Ectodermal cell (in vitro differentiated cells): ENCODE measurements around the gene ARID1A.

Experiments
- H3K27ac ChIP-seq: 2 replicates; pipeline ENCODE4 v1.7.0; 2013; ENCODE audit warnings: mild to moderate bottlenecking, low read depth, low read length; ENCODE audit not compliant: insufficient read depth, poor library complexity, severe bottlenecking
- H3K27me3 ChIP-seq: 2 replicates; pipeline ENCODE4 v1.7.0; 2013; ENCODE audit warnings: mild to moderate bottlenecking, low read length; ENCODE audit not compliant: insufficient read depth, control insufficient read depth, poor library complexity, severe bottlenecking
- H3K36me3 ChIP-seq: one replicate; pipeline ENCODE4 v1.7.0; 2013; ENCODE audit warnings: low read length; ENCODE audit not compliant: control insufficient read depth, insufficient read depth
- H3K4me1 ChIP-seq: one replicate; pipeline ENCODE4 v1.7.0; 2013; ENCODE audit warnings: low read length; ENCODE audit not compliant: control insufficient read depth, insufficient read depth
- H3K4me3 ChIP-seq: 2 replicates; pipeline ENCODE4 v1.7.0; 2013; ENCODE audit warnings: low read depth, low read length, control low read depth; ENCODE audit not compliant: insufficient read depth
- H3K9me3 ChIP-seq: 2 replicates; pipeline ENCODE4 v1.7.0; 2013; ENCODE audit warnings: mild to moderate bottlenecking, low read length, moderate library complexity; ENCODE audit not compliant: control insufficient read depth
- WGBS, 2 experiments: methylation state at CpG; one replicate each; pipeline ENCODE4 v1.1.7; 2013; ENCODE audit warnings: missing lambda C conversion rate in 2 of 2; 5-methylcytosine and 5-hydroxymethylcytosine counted together

The ARID1A gene

GRCh38 chr1:26786437-26787380 is 90.9 kb downstream of the ARID1A start:
- peak overlapping the region; percentile 75 for H3K4me3 ChIP-seq
- H3K36me3 ChIP-seq: no peaks in the 10 kb centered on the region
- H3K4me1 ChIP-seq: peaks cover 27% of the 10 kb centered on the region
- 27 to 31% methylated on average over 12 of the region's 12 CpGs for WGBS, 2 experiments
- H3K27me3 ChIP-seq: no peaks in the 10 kb centered on the region
- H3K9me3 ChIP-seq: no peaks in the 10 kb centered on the region
- H3K27ac ChIP-seq: peak overlapping the region; percentile 79

GRCh38 chr1:26787381-26787705 is 91.5 kb downstream of the ARID1A start:
- 5% methylated on average over 11 of the region's 11 CpGs for WGBS, 2 experiments
- H3K4me3 ChIP-seq: peak overlapping the region; percentile 75
- H3K27ac ChIP-seq: peak overlapping the region; percentile 79
- no peaks in the 10 kb centered on the region for H3K9me3 ChIP-seq
- H3K4me1 ChIP-seq: peaks cover 27% of the 10 kb centered on the region
- no peaks in the 10 kb centered on the region for H3K36me3 ChIP-seq
- H3K27me3 ChIP-seq: no peaks in the 10 kb centered on the region

GRCh38 chr1:26787706-26788514 is 92.1 kb downstream of the ARID1A start, which contains the start of gene PIGV:
Gene PIGV (plus strand): TSS chr1:26787950. CDS start chr1:26790816, 2,866 bp downstream.
- H3K4me1 ChIP-seq: peaks cover 27% of the 10 kb centered on the region
- peak within 1 kb of the TSS; percentile 75 for H3K4me3 ChIP-seq

GRCh38 chr1:26788515-26788785 is 92.6 kb downstream of the ARID1A start:
- 51 to 55% methylated on average over 10 of the region's 10 CpGs for WGBS, 2 experiments
- peak overlapping the region; percentile 79 for H3K27ac ChIP-seq
- peaks cover 27% of the 10 kb centered on the region for H3K4me1 ChIP-seq

More at GRCh38 chr1:26787706-26788514, 92.1 kb downstream of the ARID1A start, which contains the start of gene PIGV:
- Histone ChIP-seq H3K27me3 (no peaks in the 10 kb centered on the region), H3K27ac (peak within 1 kb of the TSS; percentile 79), H3K36me3 (no peaks in the 10 kb centered on the region), H3K9me3 (no peaks in the 10 kb centered on the region)
- 1% methylated on average over 63 of the region's 63 CpGs for WGBS, 2 experiments

GRCh38 chr1:26788836-26789611 is 93.2 kb downstream of the ARID1A start:
- no peak overlapping the region for H3K27ac ChIP-seq

More at GRCh38 chr1:26788515-26788785, 92.6 kb downstream of the ARID1A start:
- H3K27me3 ChIP-seq: no peaks in the 10 kb centered on the region
- no peaks in the 10 kb centered on the region for H3K36me3 ChIP-seq
- peak overlapping the region; percentile 75 for H3K4me3 ChIP-seq
- H3K9me3 ChIP-seq: no peaks in the 10 kb centered on the region

GRCh38 chr1:26789612-26789865 is 93.7 kb downstream of the ARID1A start:
- WGBS, 2 experiments: 85 to 89% methylated on average over 3 of the region's 3 CpGs
- H3K36me3 ChIP-seq: peaks cover 10% of the 10 kb centered on the region
- H3K4me3 ChIP-seq: no peak overlapping the region
- H3K4me1 ChIP-seq: peaks cover 27% of the 10 kb centered on the region
- H3K27me3 ChIP-seq: no peaks in the 10 kb centered on the region
- no peaks in the 10 kb centered on the region for H3K9me3 ChIP-seq
- no peak overlapping the region for H3K27ac ChIP-seq

More at GRCh38 chr1:26788836-26789611, 93.2 kb downstream of the ARID1A start:
- H3K4me1 ChIP-seq: peaks cover 27% of the 10 kb centered on the region
- H3K4me3 ChIP-seq: peak overlapping the region; percentile 75
- H3K27me3 ChIP-seq: no peaks in the 10 kb centered on the region
- H3K36me3 ChIP-seq: peaks cover 5% of the 10 kb centered on the region
- 12 to 13% methylated on average over 19 of the region's 19 CpGs for WGBS, 2 experiments
- no peaks in the 10 kb centered on the region for H3K9me3 ChIP-seq

- Histone ChIP-seq H3K4me1 (peaks cover 27% of the 10 kb centered on the region), H3K27ac (no peak overlapping the region), H3K9me3 (no peaks in the 10 kb centered on the region), H3K36me3 (peaks cover 11% of the 10 kb centered on the region), H3K27me3 (no peaks in the 10 kb centered on the region), H3K4me3 (no peak overlapping the region)
- 91 to 97% methylated on average over 3 to 4 of the region's 4 CpGs for WGBS, 2 experiments
Measured at GRCh38 chr1:26789931-26790330, 94.1 kb downstream of the ARID1A start.

- Histone ChIP-seq H3K9me3 (no peaks in the 10 kb centered on the region), H3K27ac (no peak overlapping the region), H3K4me3 (no peak overlapping the region), H3K27me3 (no peaks in the 10 kb centered on the region), H3K4me1 (peaks cover 25% of the 10 kb centered on the region), H3K36me3 (peaks cover 11% of the 10 kb centered on the region)
- 86 to 89% methylated on average over 5 of the region's 5 CpGs for WGBS, 2 experiments
Measured at GRCh38 chr1:26790551-26790953, 94.7 kb downstream of the ARID1A start.

- WGBS, 2 experiments: 89 to 94% methylated on average over 6 of the region's 6 CpGs
- no peak overlapping the region for H3K27ac ChIP-seq
- H3K36me3 ChIP-seq: peaks cover 11% of the 10 kb centered on the region
- no peaks in the 10 kb centered on the region for H3K27me3 ChIP-seq
- no peak overlapping the region for H3K4me3 ChIP-seq
- H3K4me1 ChIP-seq: peaks cover 19% of the 10 kb centered on the region
- H3K9me3 ChIP-seq: no peaks in the 10 kb centered on the region
Measured at GRCh38 chr1:26791148-26791547, 95.3 kb downstream of the ARID1A start.

- peaks cover 11% of the 10 kb centered on the region for H3K36me3 ChIP-seq
- no peak overlapping the region for H3K27ac ChIP-seq
- H3K9me3 ChIP-seq: no peaks in the 10 kb centered on the region
- H3K27me3 ChIP-seq: no peaks in the 10 kb centered on the region
- 90 to 91% methylated on average over 3 of the region's 3 CpGs for WGBS, 2 experiments
- H3K4me1 ChIP-seq: peaks cover 14% of the 10 kb centered on the region
- H3K4me3 ChIP-seq: no peak overlapping the region
Measured at GRCh38 chr1:26791626-26792025, 95.8 kb downstream of the ARID1A start.
